HepG2 (cell line): Measurements from ENCODE around the gene RAB3IP. TPM values are rescaled to one million over a fixed set of nuclear protein-coding genes. Genes with fewer than 3 reads are reported as not detected.

Experiments
- ATAC-seq: fragments of 200-7000 bp; cut with Tn5 transposase; 3 replicates; pipeline ENCODE4 v1.9.1; 2020; ENCODE audit warnings: mild to moderate bottlenecking, moderate library complexity
- BruUV-seq: library from RNA; stranded (reverse); fragments of 400-500 nt; replicated peaks from 2 replicates; lab custom pipeline; 2021; lab: Mats Ljungman, UMichigan
- CTCF ChIA-PET: fragments of 300-600 bp; formaldehyde crosslinking; extraction: SDS; loops from one replicate; lab custom pipeline; 2021; ENCODE audit warnings: low total read pairs, inconsistent platforms, low intra/inter-chr PET ratio; lab: Yijun Ruan, JAX
- POLR2A ChIA-PET: fragments of 350-600 bp; sonication (Branson Sonifier 250); formaldehyde crosslinking; loops from one replicate; lab custom pipeline; 2020; ENCODE audit warnings: antibody characterized with exemption, inconsistent platforms; lab: Yijun Ruan, JAX
- DNase-seq: peaks from one replicate; pipeline ENCODE4 v3.0.0-alpha.2; 2015; ENCODE audit warnings: low spot score
- FAIRE-seq: peaks from 3 replicates; lab custom pipeline; 2011; peaks lifted over from hg19 to GRCh38; lab: Jason Lieb, UNC
- H2AFZ ChIP-seq: one replicate; pipeline ENCODE4 v1.6.1; 2011; ENCODE audit warnings: low read length, inconsistent platforms
- H3K27ac ChIP-seq: fragments of 300-600 bp; 3 replicates; pipeline ENCODE4 v1.8.0; 2011; ENCODE audit warnings: mixed run types, mild to moderate bottlenecking, mixed read lengths, low read length, inconsistent platforms; ENCODE audit not compliant: insufficient read depth; ENCODE audit errors: extremely low read length
- H3K27me3 ChIP-seq, 2 experiments: fragments of 200-600 bp in 1 of 2; 2 replicates in 1 of 2; 3 replicates in 1 of 2; pipeline versions ENCODE4 v1.6.0 to v1.8.0; 2011; ENCODE audit warnings: low read length in 2 of 2, mild to moderate bottlenecking in 2 of 2, moderate library complexity in 2 of 2, inconsistent platforms in 1 of 2; ENCODE audit not compliant: insufficient read depth in 2 of 2, control insufficient read depth in 1 of 2
- H3K36me3 ChIP-seq, 2 experiments: fragments of 200-600 bp in 1 of 2; replicated peaks in 1 of 2; 2 replicates in 1 of 2; 3 replicates in 1 of 2; pipeline versions ENCODE4 v1.5.1 to v1.8.0; 2011; ENCODE audit warnings: low read length in 2 of 2, inconsistent platforms in 1 of 2; ENCODE audit not compliant: insufficient read depth in 2 of 2, control insufficient read depth in 1 of 2
- H3K4me1 ChIP-seq: 2 replicates; pipeline ENCODE4 v1.5.1; 2012; ENCODE audit warnings: low read length, inconsistent platforms; ENCODE audit not compliant: insufficient read depth
- H3K4me2 ChIP-seq: 2 replicates; pipeline ENCODE4 v1.6.0; 2011; ENCODE audit warnings: low read depth, low read length, inconsistent platforms
- H3K4me3 ChIP-seq, 3 experiments: fragments of 200-600 bp in 1 of 3; sonication (generic), shearing (Covaris generic) in 1 of 3; replicated peaks in 1 of 3; 2 replicates each; pipeline ENCODE4 v1.5.1; 2011 to 2016; ENCODE audit warnings: low read length in 3 of 3, inconsistent platforms in 2 of 3, low read depth in 2 of 3, mild to moderate bottlenecking in 2 of 3, control low read depth in 1 of 3, mixed read lengths in 1 of 3; ENCODE audit not compliant: insufficient read depth in 1 of 3
- H3K79me2 ChIP-seq: one replicate; pipeline ENCODE4 v1.6.1; 2011; ENCODE audit warnings: low read length, inconsistent platforms; ENCODE audit not compliant: insufficient read depth
- H3K9ac ChIP-seq: 2 replicates; pipeline ENCODE4 v1.6.0; 2011; ENCODE audit warnings: mild to moderate bottlenecking, low read depth, low read length, inconsistent platforms; ENCODE audit not compliant: insufficient read depth
- H3K9me3 ChIP-seq: 2 replicates; pipeline ENCODE4 v1.5.1; 2012; ENCODE audit warnings: mild to moderate bottlenecking, low read length
- H4K20me1 ChIP-seq: 2 replicates; pipeline ENCODE4 v1.6.0; 2011; ENCODE audit warnings: inconsistent platforms, mild to moderate bottlenecking, low read length, moderate library complexity; ENCODE audit not compliant: insufficient read depth
- ATF6 ChIP-seq: sonication (generic); formaldehyde crosslinking; conservative IDR thresholded peaks from 2 replicates; pipeline ENCODE4 v1.4.0; 2020; ENCODE audit warnings: missing genetic modification reagents
- ATRX ChIP-seq: sonication (generic); formaldehyde crosslinking; IDR thresholded peaks from 2 replicates; pipeline ENCODE4 v1.4.0; 2020; ENCODE audit warnings: missing genetic modification reagents, borderline replicate concordance
- BRD4 ChIP-seq: sonication (generic); formaldehyde crosslinking; IDR thresholded peaks from 2 replicates; pipeline ENCODE4 v1.4.0; 2020; ENCODE audit warnings: missing genetic modification reagents
- CC2D1A ChIP-seq: sonication (generic); formaldehyde crosslinking; IDR thresholded peaks from 2 replicates; pipeline ENCODE4 v1.8.1; 2023; ENCODE audit warnings: mild to moderate bottlenecking, missing genetic modification reagents
- FOXK1 ChIP-seq: sonication (generic); formaldehyde crosslinking; IDR thresholded peaks from 2 replicates; pipeline ENCODE4 v1.4.0; 2020; ENCODE audit warnings: low read depth, missing genetic modification reagents, borderline replicate concordance
- HIC2 ChIP-seq: sonication (generic); formaldehyde crosslinking; IDR thresholded peaks from 2 replicates; pipeline ENCODE4 v1.9.0; 2022; ENCODE audit warnings: low read depth, missing genetic modification reagents
- HMG20B ChIP-seq: conservative IDR thresholded peaks from 2 replicates; pipeline ENCODE4 v1.6.1; 2016; ENCODE audit warnings: missing genetic modification reagents, missing compliant biosample characterization
- NR3C1 ChIP-seq: sonication (generic); formaldehyde crosslinking; IDR thresholded peaks from 2 replicates; pipeline ENCODE4 v1.4.0; 2020; ENCODE audit warnings: missing genetic modification reagents
- REPIN1 ChIP-seq: sonication (generic); formaldehyde crosslinking; IDR thresholded peaks from 2 replicates; pipeline ENCODE4 v1.8.0; 2022; ENCODE audit warnings: missing genetic modification reagents, low read depth, mild to moderate bottlenecking, borderline replicate concordance
- REXO4 ChIP-seq: sonication (generic); formaldehyde crosslinking; IDR thresholded peaks from 2 replicates; pipeline ENCODE4 v1.8.0; 2022; ENCODE audit warnings: missing genetic modification reagents, mild to moderate bottlenecking, borderline replicate concordance
- SMAD9 ChIP-seq: sonication (generic); formaldehyde crosslinking; IDR thresholded peaks from 2 replicates; pipeline ENCODE4 v1.5.1; 2020; ENCODE audit warnings: mild to moderate bottlenecking, missing genetic modification reagents
- TIGD3 ChIP-seq: sonication (generic); formaldehyde crosslinking; IDR thresholded peaks from 2 replicates; pipeline ENCODE4 v1.5.1; 2020; ENCODE audit warnings: mild to moderate bottlenecking, missing genetic modification reagents, borderline replicate concordance
- ZNF12 ChIP-seq: sonication (generic); formaldehyde crosslinking; IDR thresholded peaks from 2 replicates; pipeline ENCODE4 v1.5.0; 2020; ENCODE audit warnings: missing genetic modification reagents
- ZNF362 ChIP-seq: sonication (generic); formaldehyde crosslinking; IDR thresholded peaks from 2 replicates; pipeline ENCODE4 v1.4.0; 2020; ENCODE audit warnings: missing genetic modification reagents, mild to moderate bottlenecking, borderline replicate concordance
- ZNF468 ChIP-seq: sonication (generic); formaldehyde crosslinking; IDR thresholded peaks from 2 replicates; pipeline ENCODE4 v1.8.0; 2022; ENCODE audit warnings: mild to moderate bottlenecking, moderate library complexity, missing genetic modification reagents
- ZNF644 ChIP-seq: IDR thresholded peaks from 2 replicates; pipeline ENCODE4 v1.6.1; 2016; ENCODE audit warnings: low read depth
- ZNF672 ChIP-seq: sonication (generic); formaldehyde crosslinking; IDR thresholded peaks from 2 replicates; pipeline ENCODE4 v1.8.1; 2022; ENCODE audit warnings: missing genetic modification reagents
- WGBS: methylation state at CpG from one replicate; pipeline ENCODE4 v1.1.6; 2017; ENCODE audit warnings: low lambda C conversion rate; 5-methylcytosine and 5-hydroxymethylcytosine counted together
- in situ Hi-C: cut with HindIII; loops from 2 replicates; pipeline ENCODE4 v1.10.0; 2017; ENCODE audit warnings: low pct_unique_long_range_greater_than_20kb; ENCODE audit not compliant: extremely low pct_ligation_motif_present
- intact Hi-C: fragments of 100-400 bp; cut with micrococcal nuclease; formaldehyde crosslinking; loops from one replicate; pipeline ENCODE4 v1.10.0; 2022; ENCODE audit not compliant: unreplicated experiment
- polyA plus RNA-seq, 8 experiments: library from polyadenylated mRNA; depleted of rRNA in 3 of 8; stranded (reverse) in 7 of 8; unstranded in 1 of 8; fragments of >200 nt; fragmentation: Illumina TruSeq in 4 of 8; extraction: Trizol in 4 of 8; gene quantifications; 2 replicates each; pipeline versions ENCODE4 v1.2.1 to v1.2.3, GENCODE V29; 2011 to 2016; ENCODE audit warnings: low read depth in 4 of 8, missing spikeins in 1 of 8, mixed read lengths in 1 of 8; ENCODE audit not compliant: insufficient read depth in 1 of 8
- total RNA-seq, 5 experiments: library from RNA; depleted of rRNA; stranded (reverse); fragments of >200 nt; fragmentation: Illumina TruSeq; extraction: Trizol; gene quantifications; 2 replicates each; pipeline ENCODE4 v1.2.3, GENCODE V29; 2016; ENCODE audit warnings: low read depth in 1 of 5

RAB3IP gene
- total and polyA plus RNA-seq, 2 of the 13 experiments (the other 11 are each of a cell fraction or from before 2014, with no cell fraction given): 33.6 to 41.1 TPM

- H3K36me3 ChIP-seq: no peaks in the 10 kb centered on the region
- no peak overlapping the region for H3K9ac ChIP-seq
- in situ Hi-C loops: no loop called here
- FAIRE-seq (no peak), ATAC-seq (no peak), DNase-seq (no peak)
- H3K4me2 ChIP-seq: no peak overlapping the region
- CTCF ChIA-PET: no interaction called here
- no peaks in the 10 kb centered on the region for H3K4me1 ChIP-seq
- no peak overlapping the region for H3K4me3 ChIP-seq
- no TSS peak for BruUV-seq
- no peak overlapping the region for H3K27ac ChIP-seq
- POLR2A ChIA-PET: no interaction called here
- peaks cover 0 to 6% of the 10 kb centered on the region in 2 experiments; a peak in 2 of 5 replicates for H3K27me3 ChIP-seq
- no peaks in the 10 kb centered on the region for H3K79me2 ChIP-seq
- H3K9me3 ChIP-seq: no peaks in the 10 kb centered on the region
- H4K20me1 ChIP-seq: no peaks in the 10 kb centered on the region
- TF ChIP-seq ZNF672 (CRISPR knock-in tag) (no peak), ZNF644 (CRISPR knock-in tag) (no peak), HIC2 (CRISPR knock-in tag) (no peak), ZNF468 (CRISPR knock-in tag) (no peak), ATRX (CRISPR knock-in tag) (no peak), NR3C1 (CRISPR knock-in tag) (no peak), ATF6 (no peak), TIGD3 (CRISPR knock-in tag) (no peak), REPIN1 (CRISPR knock-in tag) (no peak), HMG20B (CRISPR knock-in tag) (no peak), BRD4 (no peak), ZNF12 (CRISPR knock-in tag) (no peak), FOXK1 (CRISPR knock-in tag) (no peak), SMAD9 (no peak), CC2D1A (no peak), ZNF362 (CRISPR knock-in tag) (no peak), REXO4 (CRISPR knock-in tag) (no peak)
- H2AFZ ChIP-seq: no peak overlapping the region
- 0% methylated on average over 1 of the region's 1 CpG for WGBS
- intact Hi-C loops: no loop called here
Measured at GRCh38 chr12:69733638-69734037, 5.0 kb upstream of the RAB3IP start.
